ENCODE results near the gene ESAM.

- TF ChIP-seq, protein P1, sequence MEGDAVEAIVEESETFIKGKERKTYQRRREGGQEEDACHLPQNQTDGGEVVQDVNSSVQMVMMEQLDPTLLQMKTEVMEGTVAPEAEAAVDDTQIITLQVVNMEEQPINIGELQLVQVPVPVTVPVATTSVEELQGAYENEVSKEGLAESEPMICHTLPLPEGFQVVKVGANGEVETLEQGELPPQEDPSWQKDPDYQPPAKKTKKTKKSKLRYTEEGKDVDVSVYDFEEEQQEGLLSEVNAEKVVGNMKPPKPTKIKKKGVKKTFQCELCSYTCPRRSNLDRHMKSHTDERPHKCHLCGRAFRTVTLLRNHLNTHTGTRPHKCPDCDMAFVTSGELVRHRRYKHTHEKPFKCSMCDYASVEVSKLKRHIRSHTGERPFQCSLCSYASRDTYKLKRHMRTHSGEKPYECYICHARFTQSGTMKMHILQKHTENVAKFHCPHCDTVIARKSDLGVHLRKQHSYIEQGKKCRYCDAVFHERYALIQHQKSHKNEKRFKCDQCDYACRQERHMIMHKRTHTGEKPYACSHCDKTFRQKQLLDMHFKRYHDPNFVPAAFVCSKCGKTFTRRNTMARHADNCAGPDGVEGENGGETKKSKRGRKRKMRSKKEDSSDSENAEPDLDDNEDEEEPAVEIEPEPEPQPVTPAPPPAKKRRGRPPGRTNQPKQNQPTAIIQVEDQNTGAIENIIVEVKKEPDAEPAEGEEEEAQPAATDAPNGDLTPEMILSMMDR (conservative IDR thresholded peaks at IDR 0.05; ENCODE audit: low read depth, low read length): no peak
- TF ChIP-seq EZH2phosphoT487 (IDR thresholded peaks at IDR 0.05; ENCODE audit: borderline replicate concordance, low read length): no peak
Measured at GRCh38 chr11:124747406-124748099, 14.5 kb downstream of the ESAM start.

Measured in PC-3 (cell line).